Measurements from ENCODE around the gene ANO6. TPM values are rescaled to one million over a fixed set of nuclear protein-coding genes. Genes with fewer than 3 reads are reported as not detected.
"Not testable (repeated sequence)": the region's sequence is repeated elsewhere in the genome, so short reads cannot be mapped to it uniquely, and the experiment has no call there.

ANO6 gene, protein sequence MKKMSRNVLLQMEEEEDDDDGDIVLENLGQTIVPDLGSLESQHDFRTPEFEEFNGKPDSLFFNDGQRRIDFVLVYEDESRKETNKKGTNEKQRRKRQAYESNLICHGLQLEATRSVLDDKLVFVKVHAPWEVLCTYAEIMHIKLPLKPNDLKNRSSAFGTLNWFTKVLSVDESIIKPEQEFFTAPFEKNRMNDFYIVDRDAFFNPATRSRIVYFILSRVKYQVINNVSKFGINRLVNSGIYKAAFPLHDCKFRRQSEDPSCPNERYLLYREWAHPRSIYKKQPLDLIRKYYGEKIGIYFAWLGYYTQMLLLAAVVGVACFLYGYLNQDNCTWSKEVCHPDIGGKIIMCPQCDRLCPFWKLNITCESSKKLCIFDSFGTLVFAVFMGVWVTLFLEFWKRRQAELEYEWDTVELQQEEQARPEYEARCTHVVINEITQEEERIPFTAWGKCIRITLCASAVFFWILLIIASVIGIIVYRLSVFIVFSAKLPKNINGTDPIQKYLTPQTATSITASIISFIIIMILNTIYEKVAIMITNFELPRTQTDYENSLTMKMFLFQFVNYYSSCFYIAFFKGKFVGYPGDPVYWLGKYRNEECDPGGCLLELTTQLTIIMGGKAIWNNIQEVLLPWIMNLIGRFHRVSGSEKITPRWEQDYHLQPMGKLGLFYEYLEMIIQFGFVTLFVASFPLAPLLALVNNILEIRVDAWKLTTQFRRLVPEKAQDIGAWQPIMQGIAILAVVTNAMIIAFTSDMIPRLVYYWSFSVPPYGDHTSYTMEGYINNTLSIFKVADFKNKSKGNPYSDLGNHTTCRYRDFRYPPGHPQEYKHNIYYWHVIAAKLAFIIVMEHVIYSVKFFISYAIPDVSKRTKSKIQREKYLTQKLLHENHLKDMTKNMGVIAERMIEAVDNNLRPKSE
- 10 to 100 TPM; 23.1 to 24.4 TPM for total RNA-seq

DNA sequence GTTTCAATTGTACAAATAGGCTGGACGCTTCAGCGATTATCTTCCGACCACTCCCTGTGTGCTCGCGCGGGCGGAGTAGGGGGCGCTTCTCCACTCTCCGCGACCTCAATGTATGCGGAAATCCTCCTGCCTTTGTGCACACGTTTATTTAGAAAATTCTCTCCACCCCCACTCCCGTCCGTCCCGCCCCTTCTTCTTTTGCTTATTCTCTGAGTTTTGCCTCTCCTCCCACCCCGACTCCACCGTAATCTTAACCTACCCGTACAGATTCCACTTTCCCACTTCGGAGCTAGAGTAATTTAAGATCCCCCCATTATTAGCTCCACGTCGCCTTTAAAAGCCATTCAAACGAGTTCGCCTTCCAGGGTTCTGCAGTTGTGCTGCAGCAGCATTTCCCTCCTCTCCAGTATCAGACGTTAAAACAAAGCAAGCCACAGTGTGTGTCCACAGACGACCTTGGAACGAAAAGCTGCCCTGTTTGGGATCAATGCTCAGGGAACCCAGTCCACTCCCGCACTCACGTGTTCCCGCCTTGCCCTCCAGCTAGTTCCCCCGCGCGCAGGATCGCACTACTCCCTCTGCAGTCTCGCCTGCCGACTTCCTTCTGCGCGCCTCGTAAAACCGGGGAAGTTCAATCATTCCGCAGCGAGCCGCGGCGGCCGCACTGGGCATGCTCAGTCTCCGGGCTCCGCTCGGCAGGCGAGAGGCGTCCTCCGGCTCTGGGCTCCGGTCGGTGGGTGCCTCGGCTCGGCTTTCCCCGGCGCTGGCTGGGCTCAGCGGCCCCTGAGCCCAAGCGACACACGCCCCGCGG, at the start of gene ANO6:
TSS of gene ANO6 (plus strand) at position 677 of the 811 bp plus-strand sequence. CDS start 227 bp downstream, outside the sequence.
- POLR2A ChIA-PET: interaction anchor here (1.0 to 3.1 kb wide), 5 partner anchors 10 to 512 kb away, joined by 4 to 13 read pairs (median 6); no protein-coding TSS in a partner anchor
- Mint-ChIP-seq H3K36me3 (peaks cover 8% of the 10 kb centered on the region), H3K4me3 (peak within 1 kb of the TSS; percentile 96), H3K27me3 (no peaks in the 10 kb centered on the region), H3K4me1 (peaks cover 38% of the 10 kb centered on the region), H3K27ac (peak within 1 kb of the TSS; percentile 89), H3K9me3 (no peaks in the 10 kb centered on the region)
- peak; percentile 70 for ATAC-seq (ENCODE audit: low read depth)
- peak; percentile 81 for DNase-seq

DNA sequence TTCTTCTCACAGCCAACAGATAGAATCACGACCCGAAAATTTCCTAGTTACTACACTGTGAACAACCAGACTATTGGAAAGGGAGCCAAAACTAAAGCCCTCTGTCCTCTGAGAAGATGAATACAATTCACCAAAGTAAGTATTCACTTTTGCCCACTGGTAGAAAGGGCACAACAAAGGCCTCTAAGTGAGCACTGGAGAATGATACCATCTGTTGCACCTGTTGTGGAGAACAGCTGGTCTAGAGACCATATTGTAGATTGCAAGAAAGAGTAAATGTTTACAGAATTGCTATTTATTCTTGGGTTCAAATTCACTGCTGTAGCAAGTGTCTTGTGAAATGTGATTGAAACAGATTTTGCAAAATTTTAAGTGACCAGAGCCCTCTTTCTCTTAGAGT, 46.9 kb upstream of the ANO6 start:
- POLR2A ChIA-PET: no interaction called here
- Mint-ChIP-seq H3K4me3 (no peak overlapping the region), H3K27me3 (peaks cover 4% of the 10 kb centered on the region), H3K36me3 (no peaks in the 10 kb centered on the region), H3K27ac (no peak overlapping the region), H3K9me3 (no peaks in the 10 kb centered on the region), H3K4me1 (no peaks in the 10 kb centered on the region)
- ATAC-seq (ENCODE audit: low read depth) (no peak), DNase-seq (no peak)

- Mint-ChIP-seq H3K27me3 (peaks cover 4% of the 10 kb centered on the region), H3K36me3 (peaks cover under 1% of the 10 kb centered on the region), H3K9me3 (no peaks in the 10 kb centered on the region), H3K4me3 (no peak overlapping the region), H3K27ac (no peak overlapping the region), H3K4me1 (no peaks in the 10 kb centered on the region)
- POLR2A ChIA-PET: no interaction called here
- DNase-seq: peak; percentile 73
- ATAC-seq (ENCODE audit: low read depth): no peak
Observed at GRCh38 chr12:45170456-45171042, 45.3 kb upstream of the ANO6 start.

DNA sequence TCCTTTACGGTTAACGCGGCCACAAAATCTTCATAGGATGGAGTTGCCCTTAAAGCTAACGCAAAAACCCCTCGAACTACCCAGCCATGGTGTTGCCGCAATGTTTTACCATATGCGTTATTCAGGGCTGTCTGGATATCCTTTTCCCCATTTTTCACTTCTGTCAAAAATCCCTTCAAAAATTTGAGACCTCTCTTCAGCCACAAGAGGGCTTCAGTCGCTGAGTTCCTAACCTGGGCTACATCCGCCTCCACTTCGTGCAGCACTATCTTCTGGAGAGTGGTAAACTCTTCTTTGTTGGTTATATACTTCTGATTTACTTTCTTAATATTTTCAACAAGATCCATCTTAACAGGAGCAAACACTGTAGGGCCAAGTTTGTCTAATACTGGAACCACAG, 42.6 kb upstream of the ANO6 start:
- not testable (repeated sequence) for H3K4me3 Mint-ChIP-seq, H3K4me1 Mint-ChIP-seq, DNase-seq, H3K27me3 Mint-ChIP-seq, H3K27ac Mint-ChIP-seq
- POLR2A ChIA-PET: interaction anchor here (0.6 kb wide), 1 partner anchor 952 kb away, joined by 3 read pairs; no protein-coding TSS in a partner anchor
- Mint-ChIP-seq H3K36me3 (peaks cover 18% of the 10 kb centered on the region), H3K9me3 (peaks cover 10% of the 10 kb centered on the region)
- peak; percentile 50 for ATAC-seq (ENCODE audit: low read depth)

- no peak for DNase-seq
- Mint-ChIP-seq H3K4me3 (no peak overlapping the region), H3K27me3 (no peaks in the 10 kb centered on the region), H3K36me3 (peaks cover 23% of the 10 kb centered on the region), H3K9me3 (peaks cover 15% of the 10 kb centered on the region), H3K4me1 (no peaks in the 10 kb centered on the region), H3K27ac (no peak overlapping the region)
- ATAC-seq (ENCODE audit: low read depth): no peak
- POLR2A ChIA-PET: no interaction called here
Observed at GRCh38 chr12:45174595-45174994, 41.3 kb upstream of the ANO6 start.

- H3K36me3 Mint-ChIP-seq: peaks cover 23% of the 10 kb centered on the region
- POLR2A ChIA-PET: no interaction called here
- no peak overlapping the region for H3K4me3 Mint-ChIP-seq
- H3K4me1 Mint-ChIP-seq: no peaks in the 10 kb centered on the region
- ATAC-seq (ENCODE audit: low read depth) (no peak), DNase-seq (no peak)
- H3K27ac Mint-ChIP-seq: no peak overlapping the region
- no peaks in the 10 kb centered on the region for H3K27me3 Mint-ChIP-seq
- H3K9me3 Mint-ChIP-seq: peaks cover 18% of the 10 kb centered on the region
Observed at GRCh38 chr12:45178771-45179170, 37.1 kb upstream of the ANO6 start.

DNA sequence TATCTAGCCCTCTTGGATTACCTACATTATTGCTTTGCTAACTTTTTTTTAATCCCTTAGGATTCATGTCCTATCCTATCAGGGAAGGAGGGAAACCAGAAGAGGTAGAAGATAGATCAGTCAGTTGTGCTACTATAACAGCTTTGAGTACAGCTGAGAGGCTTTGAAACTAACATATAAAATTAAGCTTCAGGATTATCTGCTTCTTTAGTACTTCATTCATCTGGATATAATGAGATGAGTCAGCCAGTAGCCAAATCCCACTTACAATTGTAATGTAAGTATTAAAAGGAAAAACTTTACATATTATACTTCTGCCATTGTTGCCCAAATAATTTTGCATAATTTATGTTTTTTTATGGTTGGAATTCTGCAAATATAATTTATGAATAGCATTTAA, 33.4 kb upstream of the ANO6 start:
- POLR2A ChIA-PET: no interaction called here
- H3K4me1 Mint-ChIP-seq: no peaks in the 10 kb centered on the region
- no peaks in the 10 kb centered on the region for H3K27me3 Mint-ChIP-seq
- H3K36me3 Mint-ChIP-seq: peaks cover 12% of the 10 kb centered on the region
- no peak for DNase-seq
- no peak overlapping the region for H3K4me3 Mint-ChIP-seq
- H3K9me3 Mint-ChIP-seq: peaks cover 14% of the 10 kb centered on the region
- ATAC-seq (ENCODE audit: low read depth): no peak
- H3K27ac Mint-ChIP-seq: no peak overlapping the region

DNA sequence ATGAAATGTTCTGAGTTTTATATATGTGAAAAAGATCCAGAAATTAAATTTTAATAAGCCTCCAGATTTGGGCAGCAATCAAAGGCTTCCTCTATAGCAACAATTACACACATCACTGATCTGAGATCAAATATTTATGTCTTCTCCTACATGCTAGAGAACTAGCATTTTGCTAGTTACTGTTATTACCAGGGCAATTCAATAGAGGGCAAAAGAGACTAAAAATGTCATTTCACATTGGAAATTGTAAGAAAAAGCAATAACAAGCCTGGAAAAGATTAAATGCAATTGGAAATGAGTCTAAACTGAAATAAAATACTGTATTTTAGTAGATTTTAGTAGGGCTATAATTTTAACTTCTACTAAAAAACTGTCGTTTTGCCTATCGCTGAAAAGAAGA, 32.6 kb upstream of the ANO6 start:
- H3K4me3 Mint-ChIP-seq: no peak overlapping the region
- POLR2A ChIA-PET: no interaction called here
- no peaks in the 10 kb centered on the region for H3K4me1 Mint-ChIP-seq
- ATAC-seq (ENCODE audit: low read depth): no peak
- no peaks in the 10 kb centered on the region for H3K27me3 Mint-ChIP-seq
- peaks cover 5% of the 10 kb centered on the region for H3K36me3 Mint-ChIP-seq
- peaks cover 7% of the 10 kb centered on the region for H3K9me3 Mint-ChIP-seq
- no peak overlapping the region for H3K27ac Mint-ChIP-seq
- no peak for DNase-seq

- POLR2A ChIA-PET: interaction anchor here (0.6 kb wide), 1 partner anchor 9 kb away, joined by 3 read pairs; no protein-coding TSS in a partner anchor
- H3K4me3 Mint-ChIP-seq: no peak overlapping the region
- no peaks in the 10 kb centered on the region for H3K4me1 Mint-ChIP-seq
- peaks cover 2% of the 10 kb centered on the region for H3K36me3 Mint-ChIP-seq
- no peaks in the 10 kb centered on the region for H3K27me3 Mint-ChIP-seq
- ATAC-seq (ENCODE audit: low read depth): no peak
- H3K9me3 Mint-ChIP-seq: peaks cover 3% of the 10 kb centered on the region
- H3K27ac Mint-ChIP-seq: no peak overlapping the region
- no peak for DNase-seq
Observed at GRCh38 chr12:45184147-45184963, 31.5 kb upstream of the ANO6 start.

GRCh38 chr12:45186762-45187161, 29.1 kb upstream of the ANO6 start:
- Mint-ChIP-seq H3K4me1 (no peaks in the 10 kb centered on the region), H3K9me3 (no peaks in the 10 kb centered on the region), H3K27ac (no peak overlapping the region), H3K4me3 (no peak overlapping the region), H3K36me3 (peaks cover 2% of the 10 kb centered on the region), H3K27me3 (no peaks in the 10 kb centered on the region)
- ATAC-seq (ENCODE audit: low read depth) (no peak), DNase-seq (no peak)
- POLR2A ChIA-PET: no interaction called here

DNA sequence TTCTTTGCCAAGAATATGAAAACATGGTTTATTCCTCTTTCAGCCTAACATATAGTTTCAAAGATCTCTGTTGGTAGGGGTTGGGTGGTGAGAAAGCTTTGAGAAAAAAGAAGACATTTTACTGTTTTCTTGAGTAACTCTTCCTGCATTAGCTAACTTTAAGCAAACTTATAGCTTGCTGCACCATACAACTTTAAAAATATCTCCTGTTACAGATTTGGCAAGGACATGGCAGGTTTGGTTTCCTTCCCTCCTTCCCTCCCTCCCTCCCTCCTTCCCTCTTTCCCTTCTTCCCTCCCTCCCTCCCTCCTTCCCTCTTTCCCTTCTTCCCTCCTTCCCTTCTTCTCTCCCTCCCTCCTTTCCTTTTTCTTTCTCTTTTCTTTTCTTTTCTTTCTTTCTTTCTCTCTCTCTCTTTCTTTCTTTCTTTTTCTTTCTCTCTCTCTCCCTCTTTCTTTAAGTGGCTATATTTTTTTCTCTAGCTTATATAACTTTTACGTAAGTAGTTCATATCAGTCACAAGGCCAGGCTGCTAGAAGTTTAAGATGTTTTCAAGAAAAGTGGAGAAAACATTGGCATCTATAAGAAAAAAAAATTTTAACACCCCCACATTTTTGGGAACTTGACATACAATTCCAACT, 26.0 kb upstream of the ANO6 start:
- Mint-ChIP-seq H3K4me1 (peaks cover 8% of the 10 kb centered on the region), H3K36me3 (peaks cover 2% of the 10 kb centered on the region), H3K27me3 (no peaks in the 10 kb centered on the region), H3K4me3 (no peak overlapping the region), H3K9me3 (no peaks in the 10 kb centered on the region), H3K27ac (no peak overlapping the region)
- DNase-seq (no peak), ATAC-seq (ENCODE audit: low read depth) (no peak)
- POLR2A ChIA-PET: no interaction called here

DNA sequence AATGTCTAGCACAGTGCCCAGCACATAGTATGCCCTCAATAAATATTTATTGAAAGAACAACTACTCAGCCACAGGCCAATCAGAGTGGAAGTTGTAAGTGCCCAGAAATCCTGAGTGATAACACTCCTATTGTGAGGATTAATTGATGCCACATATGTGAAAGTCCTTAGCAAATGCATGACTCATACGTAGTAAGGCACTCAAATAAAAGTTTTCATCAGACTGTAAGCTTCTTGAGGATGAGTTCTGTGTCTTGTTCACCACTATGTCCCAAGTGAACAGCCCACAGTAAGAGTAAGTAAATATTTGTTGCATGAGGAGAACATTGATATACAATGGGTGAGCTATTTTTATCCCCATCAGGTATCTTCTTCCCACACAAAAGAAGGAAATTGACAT, 24.7 kb upstream of the ANO6 start:
- Mint-ChIP-seq H3K4me3 (no peak overlapping the region), H3K27ac (no peak overlapping the region), H3K4me1 (peaks cover 8% of the 10 kb centered on the region), H3K36me3 (peaks cover 2% of the 10 kb centered on the region), H3K9me3 (no peaks in the 10 kb centered on the region), H3K27me3 (no peaks in the 10 kb centered on the region)
- DNase-seq (no peak), ATAC-seq (ENCODE audit: low read depth) (no peak)
- POLR2A ChIA-PET: no interaction called here
